Fibroblast of pulmonary artery (primary cell): ENCODE data around the gene SLC38A1.

Experiments
- DNase-seq: peaks from one replicate; pipeline ENCODE4 v3.0.0-alpha.2; 2010; ENCODE audit warnings: low read depth
- H3K4me3 ChIP-seq: replicated peaks from 2 replicates; pipeline ENCODE4 v1.5.1; 2011; ENCODE audit warnings: low read depth, mild to moderate bottlenecking, control low read depth, low read length, moderate library complexity
- CTCF ChIP-seq: IDR thresholded peaks from 2 replicates; pipeline ENCODE4 v1.5.1; 2011; ENCODE audit warnings: mild to moderate bottlenecking, control low read depth, low read length, inconsistent platforms; ENCODE audit errors: missing control alignments

SLC38A1 gene

GRCh38 chr12:46212108-46212982 lies 56.5 kb downstream of the SLC38A1 start:
- no peak for TF ChIP-seq CTCF
- H3K4me3 ChIP-seq, result no peak overlapping the region
- DNase-seq, result no peak

- DNase-seq, result no peak
- no peak for TF ChIP-seq CTCF
- no peak overlapping the region for H3K4me3 ChIP-seq
These were observed 57.9 kb downstream of the SLC38A1 start for GRCh38 chr12:46210873-46211439.

GRCh38 chr12:46209914-46210872 lies 58.6 kb downstream of the SLC38A1 start:
- TF ChIP-seq CTCF, result no peak
- H3K4me3 ChIP-seq, result no peak overlapping the region
- DNase-seq, result peak; percentile 82

- no peak overlapping the region for H3K4me3 ChIP-seq
- TF ChIP-seq CTCF, result no peak
- peak; percentile 31 for DNase-seq
These were observed 59.7 kb downstream of the SLC38A1 start for GRCh38 chr12:46209170-46209569.

DNA sequence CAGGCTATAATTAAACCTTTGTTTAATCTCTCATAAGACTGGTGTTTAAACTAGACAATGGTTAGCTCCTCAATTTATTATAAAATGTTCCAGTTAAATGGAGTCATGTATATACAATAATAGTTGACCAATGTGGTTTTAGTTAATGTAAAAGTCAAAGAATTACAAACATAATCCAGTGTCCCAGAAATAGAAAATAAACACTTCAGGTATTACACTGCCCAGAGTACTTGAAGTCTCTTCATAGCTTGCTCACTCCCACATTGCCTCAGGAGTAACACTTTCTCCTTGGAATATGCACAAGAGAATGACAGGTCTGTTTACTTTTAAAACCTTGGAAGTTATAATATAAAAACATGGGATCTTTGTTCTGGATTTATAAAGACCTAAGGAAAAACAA lies 60.5 kb downstream of the SLC38A1 start:
- DNase-seq, result no peak
- no peak overlapping the region for H3K4me3 ChIP-seq
- no peak for TF ChIP-seq CTCF

- TF ChIP-seq CTCF, result no peak
- H3K4me3 ChIP-seq, result no peak overlapping the region
- no peak for DNase-seq
These were observed 61.2 kb downstream of the SLC38A1 start for GRCh38 chr12:46207644-46208043.
